GM21576 (cell line): ENCODE data around the gene AUTS2.

Experiments used
- ATAC-seq: cut with Tn5 transposase; IDR thresholded peaks from one replicate; pipeline ENCODE4 v1.9.1; 2021; ENCODE audit warnings: mild to moderate bottlenecking, moderate library complexity; ENCODE audit not compliant: unreplicated experiment

AUTS2 gene

GRCh38 chr7:70505468-70505867, 907.2 kb downstream of the AUTS2 start:
- ATAC-seq, result no peak

- no peak for ATAC-seq
Measured at GRCh38 chr7:70505886-70506285, 907.6 kb downstream of the AUTS2 start.

GRCh38 chr7:70506434-70506833, 908.2 kb downstream of the AUTS2 start:
- no peak for ATAC-seq

- ATAC-seq, result no peak
Measured at GRCh38 chr7:70512144-70512543, 913.9 kb downstream of the AUTS2 start.

- ATAC-seq, result no peak
Measured at GRCh38 chr7:70512761-70513160, 914.5 kb downstream of the AUTS2 start.

GRCh38 chr7:70520611-70521010, 922.3 kb downstream of the AUTS2 start:
- no peak for ATAC-seq

GRCh38 chr7:70523249-70523988, 925.1 kb downstream of the AUTS2 start:
- ATAC-seq, result no peak

- ATAC-seq, result no peak
Measured at GRCh38 chr7:70523989-70524351, 925.7 kb downstream of the AUTS2 start.

- ATAC-seq, result no peak
Measured at GRCh38 chr7:70525991-70526390, 927.7 kb downstream of the AUTS2 start.

GRCh38 chr7:70527520-70528115, 929.3 kb downstream of the AUTS2 start:
- no peak for ATAC-seq

GRCh38 chr7:70529436-70529835, 931.2 kb downstream of the AUTS2 start:
- no peak for ATAC-seq

- no peak for ATAC-seq
Measured at GRCh38 chr7:70529914-70530585, 931.8 kb downstream of the AUTS2 start.

GRCh38 chr7:70533614-70534013, 935.3 kb downstream of the AUTS2 start:
- ATAC-seq, result no peak

GRCh38 chr7:70539205-70539604, 940.9 kb downstream of the AUTS2 start:
- no peak for ATAC-seq

GRCh38 chr7:70539617-70540016, 941.3 kb downstream of the AUTS2 start:
- no peak for ATAC-seq

- no peak for ATAC-seq
Measured at GRCh38 chr7:70540641-70541040, 942.4 kb downstream of the AUTS2 start.

- ATAC-seq, result no peak
Measured at GRCh38 chr7:70542750-70543376, 944.6 kb downstream of the AUTS2 start.

GRCh38 chr7:70544016-70544415, 945.7 kb downstream of the AUTS2 start:
- ATAC-seq, result no peak

GRCh38 chr7:70545214-70545613, 946.9 kb downstream of the AUTS2 start:
- no peak for ATAC-seq

GRCh38 chr7:70552141-70552540, 953.9 kb downstream of the AUTS2 start:
- ATAC-seq, result no peak

- no peak for ATAC-seq
Measured at GRCh38 chr7:70553364-70553763, 955.1 kb downstream of the AUTS2 start.

- no peak for ATAC-seq
Measured at GRCh38 chr7:70554646-70555045, 956.4 kb downstream of the AUTS2 start.
